Measurements from ENCODE around the gene LBR.
A peak's percentile ranks its signal among the peaks of the same experiment; 100 is the strongest.
"Not testable (repeated sequence)": the region's sequence is repeated elsewhere in the genome, so short reads cannot be mapped to it uniquely, and the experiment has no call there.

Gene LBR

DNA sequence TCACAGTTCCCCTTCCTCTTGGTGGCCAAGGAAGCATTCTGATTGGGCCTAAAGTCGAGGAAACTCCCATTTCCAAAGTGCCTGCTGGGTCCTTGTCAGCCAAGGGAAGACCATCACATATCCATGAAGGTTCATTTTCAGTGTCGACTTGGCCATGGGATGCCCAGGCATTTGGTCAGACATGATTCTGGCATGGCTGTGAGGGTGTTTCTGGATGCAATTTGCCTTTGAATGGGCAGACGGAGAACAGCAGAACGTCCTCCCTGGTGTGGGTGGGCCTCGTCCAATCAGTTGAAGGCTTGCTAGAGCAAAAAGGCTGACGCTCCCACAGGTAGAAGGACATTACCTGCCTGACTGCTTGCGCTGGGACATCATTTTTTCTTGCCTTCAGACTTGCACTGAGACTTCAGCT, 48.3 kb upstream of the LBR start:
- Histone ChIP-seq H3K36me3 (ENCODE audit: insufficient read depth, low read length) (no peaks in the 10 kb centered on the region), H3K9ac (ENCODE audit: low read depth, low read length) (no peak overlapping the region), H3K79me2 (ENCODE audit: insufficient read depth, low read length) (no peaks in the 10 kb centered on the region), H3K4me3 (ENCODE audit: low read depth in 1 of 2, low read length in 2 of 2) (no peak overlapping the region), H3K4me2 (ENCODE audit: insufficient read depth, low read length) (no peak overlapping the region), H3K4me1 (ENCODE audit: insufficient read depth, low read length) (peaks cover 9% of the 10 kb centered on the region), H4K20me1 (ENCODE audit: insufficient read depth, low read length) (no peaks in the 10 kb centered on the region), H3K27me3 (ENCODE audit: insufficient read depth, low read length, poor library complexity) (no peaks in the 10 kb centered on the region), H3K9me3 (ENCODE audit: insufficient read depth, low read length, severe bottlenecking) (no peaks in the 10 kb centered on the region), H3K27ac (ENCODE audit: low read length) (no peak overlapping the region), H2AFZ (ENCODE audit: low read depth, low read length) (no peak overlapping the region)
- no peak for ATAC-seq (ENCODE audit: insufficient read depth, low read depth)
- DNase-seq: no peak
- TF ChIP-seq EZH2 (IDR thresholded peaks at IDR 0.05; ENCODE audit: borderline replicate concordance, low read depth, low read length, severe bottlenecking): no peak
- TF ChIP-seq, protein P1, sequence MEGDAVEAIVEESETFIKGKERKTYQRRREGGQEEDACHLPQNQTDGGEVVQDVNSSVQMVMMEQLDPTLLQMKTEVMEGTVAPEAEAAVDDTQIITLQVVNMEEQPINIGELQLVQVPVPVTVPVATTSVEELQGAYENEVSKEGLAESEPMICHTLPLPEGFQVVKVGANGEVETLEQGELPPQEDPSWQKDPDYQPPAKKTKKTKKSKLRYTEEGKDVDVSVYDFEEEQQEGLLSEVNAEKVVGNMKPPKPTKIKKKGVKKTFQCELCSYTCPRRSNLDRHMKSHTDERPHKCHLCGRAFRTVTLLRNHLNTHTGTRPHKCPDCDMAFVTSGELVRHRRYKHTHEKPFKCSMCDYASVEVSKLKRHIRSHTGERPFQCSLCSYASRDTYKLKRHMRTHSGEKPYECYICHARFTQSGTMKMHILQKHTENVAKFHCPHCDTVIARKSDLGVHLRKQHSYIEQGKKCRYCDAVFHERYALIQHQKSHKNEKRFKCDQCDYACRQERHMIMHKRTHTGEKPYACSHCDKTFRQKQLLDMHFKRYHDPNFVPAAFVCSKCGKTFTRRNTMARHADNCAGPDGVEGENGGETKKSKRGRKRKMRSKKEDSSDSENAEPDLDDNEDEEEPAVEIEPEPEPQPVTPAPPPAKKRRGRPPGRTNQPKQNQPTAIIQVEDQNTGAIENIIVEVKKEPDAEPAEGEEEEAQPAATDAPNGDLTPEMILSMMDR (IDR thresholded peaks at IDR 0.05; ENCODE audit: borderline replicate concordance, extremely low read depth, low read length, poor library complexity, severe bottlenecking): no peak

DNA sequence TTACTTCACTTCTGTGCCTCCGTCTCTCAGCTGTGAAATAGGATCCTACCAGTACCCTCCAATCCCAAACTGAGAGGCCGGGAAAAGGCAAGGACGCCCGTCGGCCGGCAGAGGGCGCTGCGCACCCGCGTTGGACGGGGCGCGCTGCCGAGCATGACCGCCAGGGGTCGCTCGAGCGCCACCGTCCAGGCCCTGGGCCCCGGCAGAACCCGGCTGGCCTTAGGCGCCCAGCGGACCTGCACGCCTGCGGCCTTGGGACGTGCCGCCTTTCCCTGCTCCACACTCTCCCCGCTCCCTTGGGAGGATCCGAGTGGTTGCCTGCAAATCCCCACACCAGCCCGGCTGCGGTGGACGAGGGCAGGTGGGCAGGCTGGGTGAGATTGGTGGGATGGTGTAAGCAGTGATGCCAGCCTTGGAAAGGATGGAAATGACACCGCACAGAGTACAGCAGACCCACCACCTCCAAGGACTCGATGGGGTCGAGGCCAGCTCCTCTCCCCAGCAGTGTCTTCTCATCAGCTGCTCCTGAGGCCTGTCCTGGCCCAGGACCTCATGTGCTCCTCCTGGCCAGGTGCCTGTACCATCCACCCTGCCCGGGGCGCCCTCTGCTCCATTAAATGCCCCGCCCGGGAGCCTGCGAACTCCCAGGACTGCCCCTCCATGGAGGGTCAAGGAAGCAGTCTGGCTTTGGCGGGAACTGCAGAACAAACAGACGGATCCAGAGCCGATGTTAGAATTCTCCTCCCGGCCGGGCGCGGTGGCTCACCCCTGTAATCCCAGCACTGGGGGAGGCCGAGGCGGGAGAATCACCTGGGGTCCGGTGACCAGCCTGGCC, 47.4 kb upstream of the LBR start:
- H3K9me3 ChIP-seq (ENCODE audit: insufficient read depth, low read length, severe bottlenecking): no peaks in the 10 kb centered on the region
- H3K9ac ChIP-seq (ENCODE audit: low read depth, low read length): peak overlapping the region; percentile 34; the same call in 1 of the 2 replicates
- DNase-seq (peak; percentile 67), ATAC-seq (ENCODE audit: insufficient read depth, low read depth) (peak; percentile 80)
- no peak for TF ChIP-seq EZH2 (IDR thresholded peaks at IDR 0.05; ENCODE audit: borderline replicate concordance, low read depth, low read length, severe bottlenecking)
- TF ChIP-seq, protein P1 (IDR thresholded peaks at IDR 0.05; ENCODE audit: borderline replicate concordance, extremely low read depth, low read length, poor library complexity, severe bottlenecking): peak; percentile 100
- H3K36me3 ChIP-seq (ENCODE audit: insufficient read depth, low read length): no peaks in the 10 kb centered on the region
- H3K4me2 ChIP-seq (ENCODE audit: insufficient read depth, low read length): peak overlapping the region; percentile 61
- peak overlapping the region; percentile 89 for H2AFZ ChIP-seq (ENCODE audit: low read depth, low read length)
- H4K20me1 ChIP-seq (ENCODE audit: insufficient read depth, low read length): no peaks in the 10 kb centered on the region
- no peaks in the 10 kb centered on the region for H3K27me3 ChIP-seq (ENCODE audit: insufficient read depth, low read length, poor library complexity)
- peak overlapping the region; percentile 27; the same call in 1 of the 2 replicates for H3K27ac ChIP-seq (ENCODE audit: low read length)
- no peaks in the 10 kb centered on the region for H3K79me2 ChIP-seq (ENCODE audit: insufficient read depth, low read length)
- peaks cover 9% of the 10 kb centered on the region for H3K4me1 ChIP-seq (ENCODE audit: insufficient read depth, low read length)
- H3K4me3 ChIP-seq (ENCODE audit: low read depth in 1 of 2, low read length in 2 of 2): peak overlapping the region in 1 of 2 experiments; percentile 30; a peak in 1 of 4 replicates

DNA sequence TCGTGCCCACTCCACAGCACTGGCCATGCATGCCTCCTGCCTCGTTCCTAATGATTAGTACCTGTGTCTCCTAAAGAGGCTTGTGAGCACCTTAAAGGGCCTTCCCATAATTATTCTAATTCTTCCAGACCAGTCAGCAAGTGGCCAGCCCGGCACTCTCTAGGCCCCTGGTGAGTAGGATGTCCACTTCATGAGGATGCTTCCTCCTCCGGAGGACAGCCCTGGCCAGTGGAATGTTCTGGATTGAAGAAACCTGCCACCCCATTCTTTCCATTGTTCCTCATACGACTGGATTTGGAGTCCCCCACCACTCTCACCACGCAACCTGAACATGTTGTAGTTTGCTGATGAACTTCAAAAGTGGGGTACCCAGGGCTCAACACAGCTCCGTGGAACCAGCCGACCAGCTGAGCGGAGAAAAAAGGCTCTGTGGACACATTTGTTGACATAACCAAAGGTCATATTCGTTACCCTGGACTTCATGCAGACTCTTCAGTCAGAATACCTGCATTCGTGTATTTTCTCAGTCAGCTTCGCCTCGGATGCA, 46.7 kb upstream of the LBR start:
- no peaks in the 10 kb centered on the region for H3K36me3 ChIP-seq (ENCODE audit: insufficient read depth, low read length)
- H2AFZ ChIP-seq (ENCODE audit: low read depth, low read length): peak overlapping the region; percentile 62
- no peak overlapping the region for H3K4me3 ChIP-seq (ENCODE audit: low read depth in 1 of 2, low read length in 2 of 2)
- no peaks in the 10 kb centered on the region for H3K27me3 ChIP-seq (ENCODE audit: insufficient read depth, low read length, poor library complexity)
- H3K9me3 ChIP-seq (ENCODE audit: insufficient read depth, low read length, severe bottlenecking): no peaks in the 10 kb centered on the region
- no peaks in the 10 kb centered on the region for H3K79me2 ChIP-seq (ENCODE audit: insufficient read depth, low read length)
- peaks cover 9% of the 10 kb centered on the region for H3K4me1 ChIP-seq (ENCODE audit: insufficient read depth, low read length)
- TF ChIP-seq, protein P1 (IDR thresholded peaks at IDR 0.05; ENCODE audit: borderline replicate concordance, extremely low read depth, low read length, poor library complexity, severe bottlenecking): no peak
- no peak for TF ChIP-seq EZH2 (IDR thresholded peaks at IDR 0.05; ENCODE audit: borderline replicate concordance, low read depth, low read length, severe bottlenecking)
- peak overlapping the region; percentile 27; the same call in 1 of the 2 replicates for H3K27ac ChIP-seq (ENCODE audit: low read length)
- ATAC-seq (ENCODE audit: insufficient read depth, low read depth) (no peak), DNase-seq (no peak)
- peak overlapping the region; percentile 37 for H3K4me2 ChIP-seq (ENCODE audit: insufficient read depth, low read length)
- peak overlapping the region; percentile 34; the same call in 1 of the 2 replicates for H3K9ac ChIP-seq (ENCODE audit: low read depth, low read length)
- H4K20me1 ChIP-seq (ENCODE audit: insufficient read depth, low read length): no peaks in the 10 kb centered on the region

DNA sequence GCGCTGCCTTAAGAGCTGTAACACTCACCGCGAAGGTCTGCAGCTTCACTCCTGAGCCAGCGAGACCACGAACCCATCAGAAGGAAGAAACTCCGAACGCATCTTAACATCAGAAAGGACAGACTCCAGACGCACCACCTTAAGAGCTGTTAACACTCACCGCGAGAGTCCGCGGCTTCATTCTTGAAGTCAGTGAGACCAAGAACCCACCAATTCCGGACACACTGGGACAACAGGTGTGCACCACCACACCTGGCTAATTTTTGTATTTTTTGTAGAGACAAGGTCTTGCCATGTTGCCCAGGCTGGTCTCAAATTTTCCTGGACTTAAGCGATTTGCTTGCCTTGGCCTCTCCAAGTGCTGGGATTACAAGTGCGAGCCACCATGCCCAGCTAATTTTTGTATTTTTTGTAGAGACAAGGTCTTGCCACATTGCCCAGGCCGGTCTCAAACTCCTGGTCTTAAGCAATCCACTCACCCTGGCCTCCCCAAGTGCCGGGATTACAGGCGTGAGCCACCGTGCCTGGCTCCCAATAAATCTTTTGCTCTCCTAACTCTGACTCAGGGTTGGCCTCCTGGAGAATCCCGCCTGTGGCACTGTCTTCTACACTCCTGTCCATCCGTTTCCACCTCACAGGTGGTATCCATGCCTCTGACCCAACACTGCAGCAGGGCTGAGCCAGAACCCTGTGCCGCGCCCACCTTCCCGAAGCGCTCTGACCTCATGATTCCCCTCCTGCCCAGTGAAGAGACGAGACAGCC, 46.0 kb upstream of the LBR start:
- H3K27ac ChIP-seq (ENCODE audit: low read length); H3K4me1 ChIP-seq (ENCODE audit: insufficient read depth, low read length); H3K36me3 ChIP-seq (ENCODE audit: insufficient read depth, low read length); H3K79me2 ChIP-seq (ENCODE audit: insufficient read depth, low read length); H3K4me3 ChIP-seq (ENCODE audit: low read depth in 1 of 2, low read length in 2 of 2); H3K9ac ChIP-seq (ENCODE audit: low read depth, low read length); H3K27me3 ChIP-seq (ENCODE audit: insufficient read depth, low read length, poor library complexity); H4K20me1 ChIP-seq (ENCODE audit: insufficient read depth, low read length); H3K4me2 ChIP-seq (ENCODE audit: insufficient read depth, low read length); ATAC-seq (ENCODE audit: insufficient read depth, low read depth); H3K9me3 ChIP-seq (ENCODE audit: insufficient read depth, low read length, severe bottlenecking): not testable (repeated sequence)
- peak overlapping the region; percentile 62; the same call in 1 of the 2 replicates for H2AFZ ChIP-seq (ENCODE audit: low read depth, low read length)
- DNase-seq: peak; percentile 8

DNA sequence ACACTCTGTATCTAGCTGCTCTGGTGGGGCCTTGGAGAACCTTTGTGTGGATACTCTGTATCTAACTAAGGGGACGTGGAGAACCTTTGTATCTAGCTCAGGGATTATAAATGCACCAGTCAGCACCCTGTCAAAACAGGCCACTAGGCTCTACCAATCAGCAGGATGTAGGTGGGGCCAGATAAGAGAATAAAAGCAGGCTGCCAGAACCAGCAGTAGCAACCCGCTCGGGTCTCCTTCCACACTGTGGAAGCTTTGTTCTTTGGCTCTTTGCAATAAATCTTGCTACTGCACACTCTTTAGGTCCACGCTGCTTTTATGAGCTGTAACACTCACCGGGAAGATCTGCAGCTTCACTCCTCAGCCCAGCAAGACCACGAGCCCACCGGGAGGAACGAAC, 45.4 kb upstream of the LBR start:
- not testable (repeated sequence) for H3K36me3 ChIP-seq (ENCODE audit: insufficient read depth, low read length); H3K9me3 ChIP-seq (ENCODE audit: insufficient read depth, low read length, severe bottlenecking); H3K27ac ChIP-seq (ENCODE audit: low read length); H4K20me1 ChIP-seq (ENCODE audit: insufficient read depth, low read length); ATAC-seq (ENCODE audit: insufficient read depth, low read depth); H2AFZ ChIP-seq (ENCODE audit: low read depth, low read length); H3K9ac ChIP-seq (ENCODE audit: low read depth, low read length); H3K4me2 ChIP-seq (ENCODE audit: insufficient read depth, low read length); H3K79me2 ChIP-seq (ENCODE audit: insufficient read depth, low read length); H3K4me3 ChIP-seq (ENCODE audit: low read depth in 1 of 2, low read length in 2 of 2); H3K27me3 ChIP-seq (ENCODE audit: insufficient read depth, low read length, poor library complexity)
- peak; percentile 45 for DNase-seq
- H3K4me1 ChIP-seq (ENCODE audit: insufficient read depth, low read length): peaks cover 13% of the 10 kb centered on the region
